A204.1 (cell line): ENCODE data around the gene PCNX3.

Experiments
- FAIRE-seq: peaks from 2 replicates; lab custom pipeline; 2012; peaks lifted over from hg19 to GRCh38; lab: Jason Lieb, UNC

Gene PCNX3

DNA sequence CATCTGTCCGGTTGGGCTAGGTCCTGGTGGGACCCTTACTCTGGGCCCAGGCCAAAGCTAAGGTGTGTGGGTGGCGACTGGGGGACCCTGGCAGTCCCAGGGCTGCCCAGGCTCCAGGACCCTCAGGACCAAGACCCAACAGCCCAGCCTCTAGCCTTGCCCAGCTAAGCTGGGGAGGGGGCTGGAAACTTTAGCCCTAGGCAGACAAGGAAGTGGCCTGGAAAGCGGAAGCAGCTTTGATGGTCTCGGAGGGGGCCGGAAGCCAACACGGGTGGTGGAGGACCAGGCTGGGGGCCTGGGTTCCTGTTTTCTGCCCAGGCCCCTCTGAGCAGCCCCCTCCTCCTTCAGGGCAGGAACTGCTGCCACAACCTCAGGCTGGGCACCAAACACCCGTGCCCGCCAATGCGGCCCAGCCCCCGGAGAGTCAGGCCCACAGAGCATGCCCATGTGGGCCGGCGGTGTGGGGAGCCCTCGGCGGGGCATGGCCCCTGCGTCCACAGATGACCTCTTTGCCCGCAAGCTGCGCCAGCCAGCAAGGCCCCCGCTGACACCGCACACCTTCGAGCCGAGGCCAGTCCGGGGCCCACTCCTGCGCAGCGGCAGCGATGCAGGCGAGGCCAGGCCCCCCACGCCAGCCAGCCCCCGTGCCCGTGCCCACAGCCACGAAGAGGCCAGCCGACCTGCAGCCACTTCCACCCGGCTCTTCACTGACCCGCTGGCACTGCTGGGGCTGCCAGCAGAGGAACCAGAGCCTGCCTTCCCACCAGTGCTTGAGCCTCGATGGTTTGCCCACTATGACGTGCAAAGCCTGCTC is 25.1 kb downstream of the PCNX3 start:
- FAIRE-seq: no peak

DNA sequence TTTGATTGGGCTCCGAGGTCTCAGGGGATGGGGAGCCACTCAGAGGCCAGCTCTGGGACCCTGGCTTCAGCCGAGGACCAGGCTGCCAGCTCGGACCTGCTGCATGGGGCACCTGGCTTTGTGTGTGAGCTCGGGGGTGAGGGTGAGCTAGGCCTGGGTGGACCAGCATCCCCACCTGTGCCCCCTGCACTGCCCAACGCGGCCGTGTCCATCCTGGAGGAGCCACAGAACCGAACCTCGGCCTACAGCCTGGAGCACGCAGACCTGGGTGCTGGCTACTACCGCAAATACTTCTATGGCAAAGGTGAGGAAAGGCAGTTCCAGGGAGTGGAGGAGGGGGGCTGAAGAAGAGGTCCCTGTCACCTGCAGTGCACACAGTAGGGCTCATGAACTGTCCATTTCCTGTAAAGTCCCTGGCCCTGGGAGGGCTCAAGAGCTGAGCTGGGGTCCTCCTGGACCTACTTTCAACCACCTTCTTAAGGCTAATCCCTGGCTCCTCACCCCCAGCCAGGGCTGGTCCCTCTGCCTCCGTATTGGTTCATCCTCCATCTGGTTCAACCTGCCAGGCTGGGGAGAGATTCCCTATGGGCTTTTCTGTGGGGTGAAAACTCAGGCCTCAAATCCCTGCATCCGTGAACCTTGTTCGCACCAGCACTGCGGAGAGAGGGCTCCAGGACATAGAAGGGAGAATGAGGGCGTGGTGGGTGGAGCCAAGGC is 25.9 kb downstream of the PCNX3 start:
- no peak for FAIRE-seq

DNA sequence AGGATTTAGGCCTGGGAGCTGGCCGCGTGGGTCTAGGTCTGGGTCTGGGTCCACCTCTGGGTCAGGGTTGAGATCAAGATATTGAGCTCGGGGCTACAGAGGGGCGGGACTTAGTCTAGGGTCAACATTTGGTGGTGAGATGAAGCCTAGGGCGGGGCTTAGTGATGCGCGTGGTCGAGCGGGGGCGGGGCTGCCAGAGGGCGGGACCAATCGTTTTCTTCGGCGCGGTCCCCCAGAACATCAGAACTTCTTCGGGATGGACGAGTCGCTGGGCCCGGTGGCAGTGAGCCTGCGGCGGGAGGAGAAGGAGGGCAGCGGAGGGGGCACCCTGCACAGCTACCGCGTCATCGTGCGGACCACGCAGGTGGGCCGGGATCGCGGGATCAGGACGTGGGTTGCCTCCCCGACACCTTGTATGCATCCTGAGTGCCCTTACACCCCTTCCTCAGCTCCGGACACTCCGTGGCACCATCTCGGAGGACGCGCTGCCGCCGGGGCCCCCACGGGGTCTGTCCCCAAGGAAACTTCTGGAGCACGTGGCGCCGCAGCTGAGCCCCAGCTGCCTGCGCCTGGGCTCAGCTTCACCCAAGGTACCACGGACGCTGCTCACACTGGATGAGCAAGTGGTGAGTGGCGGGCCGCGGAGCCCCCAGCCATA is 26.6 kb downstream of the PCNX3 start:
- no peak for FAIRE-seq

DNA sequence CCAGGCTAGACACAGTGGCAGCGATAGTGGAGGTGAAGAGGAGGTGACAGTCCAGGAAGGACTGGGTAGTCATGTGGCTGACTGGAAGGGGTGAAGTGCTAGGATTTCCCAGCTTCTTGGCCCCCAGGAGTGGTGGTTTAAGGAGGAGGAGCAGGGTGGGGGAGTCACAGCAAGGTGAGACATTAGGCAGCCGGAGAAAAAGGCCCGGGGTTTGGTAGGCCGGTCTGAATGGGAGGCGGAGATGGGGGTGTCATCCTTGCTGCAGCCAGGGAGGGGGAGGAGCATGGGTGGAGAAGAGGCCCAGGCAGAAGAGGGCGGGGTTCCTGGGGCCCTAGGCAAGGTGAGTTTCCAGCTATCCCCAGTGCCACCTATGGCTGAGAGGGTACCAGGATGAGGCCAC is 28.4 kb downstream of the PCNX3 start:
- no peak for FAIRE-seq

DNA sequence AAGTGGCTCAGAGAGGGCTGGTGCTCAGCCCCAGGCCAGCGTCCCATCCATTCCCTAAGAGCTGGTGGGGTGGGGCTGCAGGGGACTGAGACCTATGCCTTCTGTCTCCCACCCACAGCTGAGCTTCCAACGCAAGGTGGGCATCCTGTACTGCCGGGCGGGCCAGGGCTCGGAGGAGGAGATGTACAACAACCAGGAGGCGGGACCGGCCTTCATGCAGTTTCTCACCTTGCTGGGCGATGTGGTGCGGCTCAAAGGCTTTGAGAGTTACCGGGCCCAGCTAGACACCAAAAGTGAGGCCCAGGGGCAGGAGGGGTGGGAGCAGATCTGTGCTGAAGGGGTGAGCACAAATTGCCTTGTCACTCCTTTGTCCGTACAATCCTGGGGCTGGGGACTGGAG is 29.3 kb downstream of the PCNX3 start:
- FAIRE-seq: no peak

DNA sequence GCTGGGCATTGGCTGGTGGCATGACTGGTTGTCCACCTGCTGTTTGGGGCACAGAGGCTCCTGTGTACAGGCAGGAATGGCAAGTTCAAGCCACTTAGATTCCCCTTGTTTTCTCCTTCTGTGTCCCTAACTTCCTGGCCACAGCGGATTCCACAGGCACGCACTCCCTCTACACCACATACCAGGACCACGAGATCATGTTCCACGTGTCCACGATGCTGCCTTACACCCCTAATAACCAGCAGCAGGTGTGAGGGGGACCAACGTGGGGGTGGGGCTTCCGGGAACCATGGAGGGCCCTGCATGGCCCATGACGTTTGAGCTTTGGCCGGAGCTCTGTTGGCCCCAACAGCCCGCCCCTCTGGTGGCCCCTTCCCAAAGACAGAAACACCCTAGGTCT is 30.1 kb downstream of the PCNX3 start:
- FAIRE-seq: no peak

DNA sequence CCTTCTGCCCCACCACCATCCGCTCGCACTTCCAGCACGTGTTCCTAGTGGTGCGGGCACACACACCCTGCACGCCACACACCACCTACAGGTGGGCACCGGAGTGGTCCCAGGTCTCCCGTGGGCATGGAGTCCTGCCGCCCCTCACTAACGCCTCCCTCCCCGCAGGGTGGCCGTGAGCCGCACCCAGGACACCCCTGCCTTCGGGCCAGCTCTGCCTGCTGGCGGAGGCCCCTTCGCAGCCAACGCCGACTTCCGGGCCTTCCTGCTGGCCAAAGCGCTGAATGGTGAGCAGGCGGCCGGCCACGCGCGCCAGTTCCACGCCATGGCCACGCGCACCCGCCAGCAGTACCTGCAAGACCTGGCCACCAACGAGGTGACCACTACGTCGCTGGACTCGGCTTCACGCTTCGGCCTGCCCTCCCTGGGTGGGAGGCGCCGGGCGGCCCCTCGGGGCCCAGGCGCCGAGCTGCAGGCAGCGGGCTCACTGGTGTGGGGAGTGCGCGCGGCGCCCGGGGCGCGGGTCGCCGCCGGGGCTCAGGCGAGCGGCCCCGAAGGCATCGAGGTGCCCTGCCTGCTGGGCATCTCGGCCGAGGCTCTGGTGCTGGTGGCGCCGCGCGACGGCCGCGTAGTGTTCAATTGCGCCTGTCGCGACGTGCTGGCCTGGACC is 30.8 kb downstream of the PCNX3 start:
- FAIRE-seq: no peak

DNA sequence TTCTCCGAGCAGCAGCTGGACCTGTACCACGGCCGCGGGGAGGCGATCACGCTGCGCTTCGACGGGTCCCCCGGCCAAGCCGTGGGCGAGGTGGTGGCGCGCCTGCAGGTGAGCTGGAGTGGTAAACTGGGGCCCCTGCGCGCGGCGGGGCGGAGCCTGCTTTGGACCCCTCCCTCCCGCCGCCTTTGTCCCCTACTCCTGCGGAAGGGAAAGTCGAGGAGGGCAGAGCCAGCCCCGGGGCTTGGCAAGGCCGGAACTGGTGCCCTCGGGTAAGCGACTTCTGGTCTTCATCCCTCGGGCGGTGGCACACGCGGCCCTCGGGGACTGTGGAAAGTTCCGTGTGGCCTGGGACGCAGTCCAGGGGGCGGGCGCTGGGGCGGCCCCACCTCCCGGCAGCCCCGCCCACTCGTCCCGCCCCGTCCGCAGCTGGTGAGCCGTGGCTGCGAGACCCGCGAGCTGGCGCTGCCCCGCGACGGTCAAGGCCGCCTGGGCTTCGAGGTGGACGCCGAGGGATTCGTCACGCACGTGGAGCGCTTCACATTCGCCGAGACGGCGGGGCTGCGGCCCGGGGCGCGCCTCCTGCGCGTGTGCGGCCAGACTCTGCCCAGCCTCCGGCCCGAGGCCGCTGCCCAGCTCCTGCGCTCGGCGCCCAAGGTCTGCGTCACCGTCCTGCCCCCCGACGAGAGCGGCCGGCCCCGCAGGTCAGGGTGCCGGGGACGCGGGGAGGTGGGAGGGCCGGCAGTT is 31.6 kb downstream of the PCNX3 start:
- no peak for FAIRE-seq

DNA sequence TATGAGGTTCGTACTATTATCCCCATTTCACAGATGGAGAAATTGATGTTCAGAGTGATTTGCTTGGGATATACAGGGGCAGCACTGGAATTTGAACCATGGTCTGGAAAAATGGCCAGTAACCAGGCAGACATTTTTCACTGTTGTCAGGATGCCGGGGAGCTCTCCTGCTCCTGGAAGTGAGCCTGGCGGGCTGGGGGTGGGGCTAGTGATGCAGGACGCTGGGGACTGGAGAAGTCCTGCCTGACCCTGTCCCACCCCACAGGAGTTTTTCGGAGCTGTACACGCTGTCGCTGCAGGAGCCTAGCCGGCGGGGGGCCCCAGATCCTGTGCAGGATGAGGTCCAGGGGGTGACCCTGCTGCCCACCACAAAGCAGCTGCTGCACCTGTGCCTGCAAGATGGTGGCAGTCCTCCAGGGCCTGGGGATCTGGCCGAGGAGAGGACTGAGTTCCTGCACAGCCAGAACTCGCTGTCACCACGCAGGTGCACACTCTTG is 33.5 kb downstream of the PCNX3 start:
- FAIRE-seq: no peak

DNA sequence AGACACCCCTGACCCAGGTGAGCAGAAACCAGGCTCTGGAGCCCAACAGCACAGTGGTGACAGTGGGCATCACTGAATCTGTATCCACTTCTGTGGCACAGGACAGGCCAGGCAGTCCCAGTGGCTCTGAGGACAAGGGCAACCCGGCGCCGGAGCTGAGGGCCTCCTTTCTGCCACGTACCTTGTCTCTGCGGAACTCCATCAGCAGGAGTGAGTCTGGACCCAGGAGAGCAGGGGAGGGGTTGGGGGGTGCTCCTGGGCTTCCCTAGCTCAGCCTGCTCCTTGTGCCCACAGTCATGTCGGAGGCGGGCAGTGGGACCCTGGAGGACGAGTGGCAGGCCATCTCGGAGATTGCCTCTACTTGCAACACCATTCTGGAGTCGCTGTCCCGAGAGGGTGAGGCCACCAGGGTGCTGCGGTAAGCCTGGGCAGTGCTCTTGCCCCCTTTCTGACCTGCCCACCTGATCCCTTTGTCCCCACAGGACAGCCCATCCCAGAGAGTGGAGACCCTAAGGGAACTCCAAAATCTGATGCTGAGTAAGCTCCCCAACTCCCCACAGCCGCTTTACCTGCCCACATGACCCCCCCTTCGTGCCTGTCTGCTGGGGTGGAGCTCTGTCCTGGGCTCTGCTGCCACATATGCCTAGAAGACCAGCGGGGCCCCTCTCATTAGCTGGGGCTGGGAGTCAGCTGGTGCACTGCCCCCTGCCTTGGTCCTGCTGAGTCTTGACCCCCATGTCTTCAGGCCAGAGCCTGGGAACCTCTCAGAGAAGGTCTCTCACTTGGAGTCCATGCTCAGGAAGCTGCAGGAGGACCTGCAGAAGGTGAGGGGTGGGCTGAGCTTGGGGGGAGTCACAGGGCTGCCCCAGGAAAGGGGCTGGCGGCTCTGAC is 34.3 kb downstream of the PCNX3 start:
- FAIRE-seq: no peak

DNA sequence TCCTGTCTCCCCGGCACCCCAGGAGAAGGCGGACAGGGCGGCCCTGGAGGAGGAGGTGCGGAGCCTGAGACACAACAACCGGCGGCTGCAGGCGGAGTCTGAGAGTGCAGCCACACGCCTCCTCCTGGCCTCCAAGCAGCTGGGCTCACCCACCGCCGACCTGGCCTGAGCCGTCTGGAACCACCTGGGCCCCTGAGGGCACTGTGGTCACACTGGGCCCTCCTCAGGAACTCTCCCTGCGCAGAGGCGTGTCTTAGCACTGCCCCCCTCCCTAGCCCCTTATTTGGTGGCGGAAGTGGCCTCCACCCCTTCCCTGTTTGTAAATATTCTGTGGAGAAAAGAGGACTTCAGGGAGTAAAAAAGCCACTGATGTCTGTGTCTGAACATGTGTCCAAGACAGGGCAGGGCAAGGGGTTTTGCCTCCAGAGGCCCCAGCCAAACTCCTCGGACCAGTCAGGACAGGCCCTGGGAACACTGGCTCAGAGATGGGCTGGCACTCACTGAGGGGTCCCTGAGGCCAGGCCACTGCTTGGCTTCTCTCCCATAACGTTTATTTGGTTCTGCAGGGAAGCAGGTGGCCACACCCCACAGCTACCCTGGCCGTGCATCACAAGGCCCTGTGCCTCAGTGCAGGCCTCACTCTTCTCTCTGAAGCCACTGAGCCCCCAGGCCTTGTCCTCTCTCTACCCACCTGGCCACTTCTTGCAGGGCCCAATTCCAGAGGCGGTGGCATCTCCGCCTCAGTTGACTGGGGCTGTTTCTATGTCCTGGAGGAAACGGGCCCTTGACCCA is 35.2 kb downstream of the PCNX3 start:
- no peak for FAIRE-seq

DNA sequence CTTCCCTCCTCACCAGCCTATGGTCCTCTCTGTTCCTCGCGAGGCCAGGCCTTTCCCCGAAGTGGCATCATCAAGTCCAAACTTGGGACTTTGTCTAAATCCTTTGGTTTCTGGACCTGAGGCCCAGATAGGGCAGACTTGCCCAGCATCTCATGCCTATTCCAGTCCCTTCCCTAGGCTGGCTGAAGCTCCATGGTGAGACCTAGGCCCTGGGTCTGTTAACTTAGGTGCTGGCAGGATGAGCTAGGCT is 35.7 kb downstream of the PCNX3 start:
- no peak for FAIRE-seq

DNA sequence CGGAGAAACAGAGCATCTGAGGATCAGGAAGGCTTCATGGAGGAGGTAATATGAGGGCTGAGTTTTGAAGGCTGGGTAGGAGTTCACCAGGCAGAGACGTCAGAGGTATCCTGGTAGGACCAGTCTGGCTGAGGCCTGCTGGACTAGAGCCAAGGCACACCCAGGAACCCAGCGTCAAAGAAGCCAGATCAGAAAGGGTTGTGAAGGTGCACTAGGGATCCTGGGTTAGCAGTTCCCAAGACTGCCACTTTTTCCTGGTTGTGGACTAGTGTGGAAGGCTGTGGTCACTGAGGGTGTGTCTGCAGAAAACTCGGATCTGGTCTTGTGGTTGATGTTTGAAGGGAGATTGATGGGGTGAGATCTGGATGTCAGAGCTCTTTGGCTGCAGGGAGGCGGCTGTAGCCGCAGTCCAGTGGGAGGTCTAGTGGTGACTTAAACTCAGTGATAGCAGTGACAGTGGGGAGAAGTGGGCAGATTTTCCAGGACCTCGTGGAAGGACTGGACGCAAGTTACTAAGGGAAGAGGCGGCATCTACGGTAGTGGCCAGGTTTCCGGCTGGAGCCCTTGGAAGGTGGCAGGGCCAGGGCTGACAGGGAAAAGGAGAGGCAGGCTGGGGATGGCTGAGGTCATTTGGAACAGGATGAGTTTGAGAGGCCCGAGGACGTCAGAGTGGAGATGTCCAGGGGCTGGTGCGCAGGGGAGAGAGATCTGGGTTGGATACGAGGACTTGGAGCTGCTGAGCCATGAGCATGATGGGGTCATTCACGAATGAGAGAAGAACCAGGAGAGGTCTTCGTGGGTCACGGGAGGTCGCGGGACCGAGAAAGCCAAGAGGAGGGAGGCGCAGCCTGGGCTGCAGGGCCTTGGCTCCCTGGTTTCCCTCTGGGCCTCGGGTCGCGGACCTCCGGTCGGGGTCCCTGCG is 36.3 kb downstream of the PCNX3 start:
- no peak for FAIRE-seq

DNA sequence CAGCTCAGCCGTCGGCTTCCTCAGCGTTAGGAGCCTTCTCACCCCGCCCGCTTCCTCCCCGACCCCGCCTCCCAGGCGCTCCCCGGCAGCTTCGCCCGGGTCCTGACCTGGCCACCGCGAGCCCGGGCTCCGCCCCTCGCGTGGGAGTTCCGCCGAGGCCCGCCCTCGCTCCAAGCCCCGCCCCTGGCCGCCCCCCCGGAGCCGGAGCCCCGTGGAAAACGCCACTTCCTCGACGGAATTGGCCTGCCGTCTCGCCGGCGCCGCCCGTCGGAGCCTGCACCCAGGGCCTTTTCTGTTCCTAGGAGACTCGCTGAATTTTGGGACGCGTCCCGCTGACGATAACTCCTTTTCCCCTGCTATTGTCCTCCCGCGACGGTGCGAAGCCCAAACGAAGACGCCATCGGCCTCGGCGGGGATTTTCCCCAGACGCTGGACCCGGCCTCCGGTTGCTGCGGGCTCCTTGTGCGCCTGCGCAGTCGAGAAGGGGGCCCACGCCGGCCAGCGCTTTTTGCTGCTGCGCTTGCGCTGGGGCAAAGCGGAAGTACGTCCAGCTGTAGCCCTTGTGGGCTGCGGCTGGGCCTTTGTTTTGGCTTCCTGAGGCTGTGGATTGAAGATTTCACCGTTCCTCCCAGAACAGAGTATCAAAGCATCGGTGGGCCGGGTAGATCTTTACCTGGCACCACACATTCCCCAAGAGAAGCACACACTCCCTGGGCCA is 37.1 kb downstream of the PCNX3 start:
- FAIRE-seq: no peak

DNA sequence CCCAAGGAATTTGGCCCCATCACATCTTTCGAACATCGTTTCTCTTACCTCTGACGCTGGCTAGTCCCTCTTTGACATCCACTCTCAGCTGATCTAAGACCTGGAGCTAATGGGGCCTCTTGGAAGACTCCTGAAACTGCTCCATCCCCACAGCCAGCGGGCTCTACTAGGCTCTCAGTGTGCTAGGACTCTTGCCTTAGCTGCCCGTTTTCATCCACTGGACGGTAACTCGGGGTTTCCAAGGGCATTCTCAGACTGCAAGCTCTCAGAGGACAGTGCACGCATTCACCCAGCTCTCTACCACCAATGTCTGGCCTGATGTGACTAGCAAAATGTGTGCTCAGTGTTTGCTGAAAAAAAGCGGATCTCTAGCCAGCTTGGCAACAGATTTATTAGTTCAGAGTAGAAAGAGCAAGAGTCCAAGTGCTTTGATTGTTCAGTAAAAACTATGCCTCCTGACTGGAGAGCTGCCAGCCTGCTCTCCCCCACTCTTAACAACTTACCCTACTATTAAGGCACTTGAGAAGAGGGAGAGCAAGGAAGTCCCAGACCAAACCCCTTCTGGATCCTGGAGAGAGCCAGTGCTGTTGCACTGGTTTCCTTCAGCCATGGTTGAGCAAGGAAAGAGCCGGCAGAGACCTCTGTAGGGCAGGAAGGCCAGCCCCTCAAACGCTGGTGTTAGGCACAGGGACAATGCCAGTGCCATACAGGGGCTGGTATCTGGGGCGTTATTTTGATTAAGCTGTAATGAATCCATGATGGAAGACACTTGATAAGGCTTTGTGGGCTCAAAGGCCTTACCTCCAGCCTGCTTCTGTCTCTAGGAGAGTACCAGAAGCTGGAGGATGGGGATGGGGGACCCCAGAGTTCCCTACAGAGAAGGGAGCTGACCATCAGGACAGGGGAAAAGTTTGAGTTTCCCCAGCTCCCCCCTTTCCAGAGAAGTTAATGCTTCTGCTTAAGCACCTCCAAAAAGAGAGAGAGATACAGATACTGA is 38.0 kb downstream of the PCNX3 start:
- no peak for FAIRE-seq

DNA sequence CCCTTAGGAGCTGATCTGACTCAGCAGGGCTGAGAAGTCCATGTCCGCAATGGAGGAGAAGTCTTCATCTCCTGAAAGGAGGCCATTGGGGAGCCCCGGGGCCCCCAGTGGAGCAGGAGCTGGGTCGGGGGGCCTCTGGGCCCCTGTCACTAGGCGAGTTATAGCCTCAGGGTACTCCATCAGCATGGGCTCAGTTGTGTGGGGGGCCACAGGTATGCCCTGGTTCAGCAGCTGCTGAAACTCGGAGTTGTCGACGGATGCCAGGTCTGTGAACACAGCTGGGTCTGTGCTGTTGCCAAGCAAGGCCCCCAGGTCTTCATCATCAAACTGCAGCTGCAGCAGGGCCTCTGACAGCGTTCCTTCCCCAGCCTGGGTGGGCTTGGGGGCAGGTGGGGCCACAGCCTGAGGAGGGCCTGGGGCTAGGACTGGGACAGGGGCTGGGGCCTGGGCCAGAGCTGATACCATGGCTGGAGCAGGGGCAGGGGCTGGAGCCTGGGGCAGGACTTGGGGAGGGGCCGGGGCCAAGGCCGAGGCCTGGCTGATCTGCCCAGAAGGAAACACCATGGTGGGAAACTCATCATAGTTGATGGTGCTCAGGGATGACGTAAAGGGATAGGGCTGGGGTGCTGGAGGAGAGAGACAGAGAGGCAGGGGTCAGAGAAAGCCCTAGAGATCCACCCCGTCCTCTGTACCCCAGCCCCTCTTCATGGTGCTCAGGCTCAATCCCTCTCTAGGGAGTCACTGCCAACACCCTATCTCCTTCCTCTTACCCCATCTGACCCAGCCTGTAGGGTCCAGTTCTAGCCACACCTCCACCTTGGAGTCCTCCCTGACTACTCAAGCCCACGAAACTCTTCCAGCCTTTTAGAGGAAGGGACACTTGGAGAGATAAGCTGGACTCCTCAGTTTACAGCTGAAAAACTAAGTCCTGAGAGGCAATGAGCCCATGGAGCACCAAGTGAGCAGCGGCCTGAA is 39.1 kb downstream of the PCNX3 start:
- FAIRE-seq: no peak
